ENCODE measurements around the gene IPO7.

DNA sequence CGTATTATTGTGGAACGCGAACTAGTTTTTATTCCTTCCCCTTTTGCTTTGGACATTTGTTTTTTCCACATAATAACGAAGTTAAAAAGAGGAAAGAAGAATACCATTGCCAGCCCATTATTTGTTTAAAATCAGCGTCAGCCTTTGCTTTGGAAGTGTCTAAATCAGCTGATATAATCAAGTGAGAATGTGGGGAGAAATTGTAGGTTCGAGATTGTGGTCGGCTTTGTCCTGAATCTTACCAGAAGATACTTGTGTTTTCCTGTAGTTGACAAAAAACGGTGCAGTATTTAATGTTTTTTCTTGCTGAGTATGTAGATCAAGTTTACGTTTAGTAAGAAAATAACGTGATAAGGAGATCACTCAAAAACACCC is 77.3 kb downstream of the IPO7 start:
- TF ChIP-seq, protein P1, sequence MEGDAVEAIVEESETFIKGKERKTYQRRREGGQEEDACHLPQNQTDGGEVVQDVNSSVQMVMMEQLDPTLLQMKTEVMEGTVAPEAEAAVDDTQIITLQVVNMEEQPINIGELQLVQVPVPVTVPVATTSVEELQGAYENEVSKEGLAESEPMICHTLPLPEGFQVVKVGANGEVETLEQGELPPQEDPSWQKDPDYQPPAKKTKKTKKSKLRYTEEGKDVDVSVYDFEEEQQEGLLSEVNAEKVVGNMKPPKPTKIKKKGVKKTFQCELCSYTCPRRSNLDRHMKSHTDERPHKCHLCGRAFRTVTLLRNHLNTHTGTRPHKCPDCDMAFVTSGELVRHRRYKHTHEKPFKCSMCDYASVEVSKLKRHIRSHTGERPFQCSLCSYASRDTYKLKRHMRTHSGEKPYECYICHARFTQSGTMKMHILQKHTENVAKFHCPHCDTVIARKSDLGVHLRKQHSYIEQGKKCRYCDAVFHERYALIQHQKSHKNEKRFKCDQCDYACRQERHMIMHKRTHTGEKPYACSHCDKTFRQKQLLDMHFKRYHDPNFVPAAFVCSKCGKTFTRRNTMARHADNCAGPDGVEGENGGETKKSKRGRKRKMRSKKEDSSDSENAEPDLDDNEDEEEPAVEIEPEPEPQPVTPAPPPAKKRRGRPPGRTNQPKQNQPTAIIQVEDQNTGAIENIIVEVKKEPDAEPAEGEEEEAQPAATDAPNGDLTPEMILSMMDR (IDR thresholded peaks at IDR 0.05) = no peak
- TF ChIP-seq POLR2A (IDR thresholded peaks at IDR 0.05) = no peak

All from lower leg skin (tissue), 3 donors.